ENCODE measurements around the gene ELMOD3. TPM values are rescaled to one million over a fixed set of nuclear protein-coding genes. Genes with fewer than 3 reads are reported as not detected.
"Not testable (repeated sequence)": the region's sequence is repeated elsewhere in the genome, so short reads cannot be mapped to it uniquely, and the experiment has no call there.

The ELMOD3 gene
- total and polyA plus RNA-seq, 12 donors, result 7.3 to 23.8 (median 9.3) TPM

DNA sequence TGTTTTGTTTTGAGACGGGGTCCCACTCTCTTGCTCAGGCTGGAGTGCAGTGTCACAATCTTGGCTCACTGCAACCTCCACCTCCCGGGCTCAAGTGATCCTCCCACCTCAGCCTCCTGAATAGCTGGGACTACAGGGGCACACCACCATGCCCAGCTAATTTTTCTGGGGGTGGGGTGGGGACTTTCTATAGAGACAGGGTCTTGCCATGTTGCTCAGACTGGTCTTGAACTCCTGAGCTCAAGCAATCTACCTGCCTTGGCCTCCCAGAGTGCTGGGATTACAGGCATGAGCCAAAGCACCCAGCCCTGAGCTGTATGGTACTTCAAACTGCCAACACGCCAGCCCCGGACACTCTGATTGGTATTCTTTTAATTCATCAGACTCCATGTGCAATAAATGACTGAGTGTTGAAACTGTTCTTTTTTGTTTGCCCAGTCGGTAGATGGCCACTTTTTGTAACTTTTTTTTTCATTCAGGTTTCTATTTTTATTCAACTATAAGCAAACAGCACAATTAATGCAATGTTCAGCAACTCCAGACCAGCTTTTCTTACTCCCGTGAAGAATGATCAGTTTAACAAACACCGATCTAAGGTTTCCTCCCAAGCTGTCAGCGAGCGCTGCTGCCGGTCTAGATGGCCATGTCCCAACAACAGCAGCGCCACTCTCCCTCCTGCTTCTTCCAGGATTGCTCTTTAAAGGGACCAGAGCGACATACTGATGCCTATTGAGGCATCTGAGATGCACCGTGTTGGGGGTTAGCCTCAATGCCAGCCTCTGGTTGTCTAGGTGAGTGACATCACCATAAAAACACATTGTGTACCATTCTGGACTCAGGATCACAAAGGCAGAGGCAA is 14.3 kb upstream of the ELMOD3 start:
- H3K4me3 ChIP-seq, result no peak overlapping the region
- peaks cover 0 to 38% (median 0%) of the 10 kb centered on the region in 9 donors for H3K36me3 ChIP-seq
- DNase-seq (no peak), ATAC-seq (peak in 1 of 8 donors; percentile 17)
- no peaks in the 10 kb centered on the region for H3K9me3 ChIP-seq
- TF ChIP-seq, protein P1, sequence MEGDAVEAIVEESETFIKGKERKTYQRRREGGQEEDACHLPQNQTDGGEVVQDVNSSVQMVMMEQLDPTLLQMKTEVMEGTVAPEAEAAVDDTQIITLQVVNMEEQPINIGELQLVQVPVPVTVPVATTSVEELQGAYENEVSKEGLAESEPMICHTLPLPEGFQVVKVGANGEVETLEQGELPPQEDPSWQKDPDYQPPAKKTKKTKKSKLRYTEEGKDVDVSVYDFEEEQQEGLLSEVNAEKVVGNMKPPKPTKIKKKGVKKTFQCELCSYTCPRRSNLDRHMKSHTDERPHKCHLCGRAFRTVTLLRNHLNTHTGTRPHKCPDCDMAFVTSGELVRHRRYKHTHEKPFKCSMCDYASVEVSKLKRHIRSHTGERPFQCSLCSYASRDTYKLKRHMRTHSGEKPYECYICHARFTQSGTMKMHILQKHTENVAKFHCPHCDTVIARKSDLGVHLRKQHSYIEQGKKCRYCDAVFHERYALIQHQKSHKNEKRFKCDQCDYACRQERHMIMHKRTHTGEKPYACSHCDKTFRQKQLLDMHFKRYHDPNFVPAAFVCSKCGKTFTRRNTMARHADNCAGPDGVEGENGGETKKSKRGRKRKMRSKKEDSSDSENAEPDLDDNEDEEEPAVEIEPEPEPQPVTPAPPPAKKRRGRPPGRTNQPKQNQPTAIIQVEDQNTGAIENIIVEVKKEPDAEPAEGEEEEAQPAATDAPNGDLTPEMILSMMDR (IDR thresholded peaks at IDR 0.05), result no peak
- peaks cover 0 to 3% (median 0%) of the 10 kb centered on the region in 7 donors for H3K27me3 ChIP-seq
- H3K4me1 ChIP-seq, result no peaks in the 10 kb centered on the region
- 32 to 48% methylated on average over 13 of the region's 13 CpGs for WGBS, 2 donors
- intact Hi-C loops (cut with DNase I), result no loop called here
- no peak overlapping the region for H3K27ac ChIP-seq

DNA sequence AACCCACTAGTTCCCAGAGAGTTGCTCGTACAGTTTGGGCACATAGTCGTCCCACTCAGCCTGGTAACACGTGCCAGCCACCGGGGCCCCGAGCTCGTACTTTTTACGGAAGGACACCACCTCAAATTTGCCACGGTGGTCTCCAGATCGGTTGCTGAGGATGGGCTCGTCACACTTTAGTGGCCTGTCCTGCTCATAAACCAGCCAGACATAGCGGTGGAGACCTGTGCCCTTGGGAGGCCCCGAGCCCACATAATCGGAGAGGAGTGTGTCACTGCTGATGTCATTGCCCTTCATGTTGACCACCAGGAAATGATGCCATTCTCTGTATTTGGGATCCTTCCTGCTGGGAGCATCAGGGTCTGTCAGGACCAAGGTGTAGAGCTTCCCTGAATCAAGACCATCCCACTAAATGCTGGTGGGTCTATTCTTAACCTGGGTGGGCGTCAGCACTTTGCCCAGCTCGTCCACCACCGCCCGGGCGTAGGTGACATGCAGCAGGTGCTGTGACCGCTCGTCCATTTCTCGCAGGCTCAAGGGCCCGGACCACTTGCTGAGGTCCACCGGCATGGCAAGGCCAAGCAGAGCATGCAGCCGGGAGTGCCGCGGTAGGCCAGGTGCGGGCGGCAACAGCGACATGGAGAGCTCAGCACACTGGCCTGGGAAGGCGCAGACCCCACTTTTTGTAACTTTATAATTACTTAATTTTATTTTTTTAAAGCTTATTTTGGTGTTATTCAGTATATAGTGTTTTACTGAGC is 13.1 kb upstream of the ELMOD3 start:
- intact Hi-C loops (cut with DNase I), result loop anchor here in 3 of 10 donors (2.0 kb wide), 2 partner anchors 25 to 27 kb away; no protein-coding TSS in a partner anchor
- Histone ChIP-seq H3K4me3 (no peak overlapping the region), H3K9me3 (no peaks in the 10 kb centered on the region), H3K27me3 (peaks cover 0 to 3% (median 0%) of the 10 kb centered on the region in 7 donors), H3K4me1 (no peaks in the 10 kb centered on the region), H3K27ac (no peak overlapping the region), H3K36me3 (peaks cover 0 to 50% (median 8%) of the 10 kb centered on the region in 9 donors)
- no peak for DNase-seq
- ATAC-seq, result peak in 2 of 8 donors; percentile 6 to 20
- TF ChIP-seq, protein P1 (IDR thresholded peaks at IDR 0.05), result no peak
- 93 to 95% methylated on average over 30 of the region's 30 CpGs for WGBS, 2 donors

DNA sequence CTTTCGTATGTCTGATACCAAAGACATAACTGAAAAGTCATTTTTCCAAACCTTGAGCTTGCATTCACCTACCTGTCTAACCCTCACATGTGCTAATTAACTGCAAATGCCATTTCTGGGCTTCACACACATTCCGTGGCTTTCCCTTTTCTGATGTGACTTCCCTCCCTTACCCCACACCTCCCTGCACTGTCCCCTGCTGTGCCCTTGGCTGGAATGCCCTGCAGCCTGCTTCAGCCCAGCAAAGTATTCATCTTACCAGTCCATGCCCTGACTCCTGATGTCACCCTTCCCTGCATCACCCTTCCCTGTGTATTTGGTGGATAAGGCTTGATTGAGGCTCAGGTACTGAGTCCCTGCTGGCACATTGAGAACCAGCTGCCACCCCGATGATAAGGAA is 12.4 kb upstream of the ELMOD3 start:
- Histone ChIP-seq H3K27me3 (peaks cover 0 to 3% (median 0%) of the 10 kb centered on the region in 7 donors), H3K27ac (no peak overlapping the region), H3K9me3 (no peaks in the 10 kb centered on the region), H3K4me3 (no peak overlapping the region), H3K36me3 (peaks cover 0 to 57% (median 10%) of the 10 kb centered on the region in 9 donors), H3K4me1 (no peaks in the 10 kb centered on the region)
- ATAC-seq (no peak), DNase-seq (no peak)
- TF ChIP-seq, protein P1 (IDR thresholded peaks at IDR 0.05), result no peak
- WGBS, 2 donors, result 86 to 87% methylated on average over 3 of the region's 3 CpGs
- intact Hi-C loops (cut with DNase I), result loop anchor here in 3 of 10 donors (2.0 kb wide), 2 partner anchors 25 to 27 kb away; no protein-coding TSS in a partner anchor

DNA sequence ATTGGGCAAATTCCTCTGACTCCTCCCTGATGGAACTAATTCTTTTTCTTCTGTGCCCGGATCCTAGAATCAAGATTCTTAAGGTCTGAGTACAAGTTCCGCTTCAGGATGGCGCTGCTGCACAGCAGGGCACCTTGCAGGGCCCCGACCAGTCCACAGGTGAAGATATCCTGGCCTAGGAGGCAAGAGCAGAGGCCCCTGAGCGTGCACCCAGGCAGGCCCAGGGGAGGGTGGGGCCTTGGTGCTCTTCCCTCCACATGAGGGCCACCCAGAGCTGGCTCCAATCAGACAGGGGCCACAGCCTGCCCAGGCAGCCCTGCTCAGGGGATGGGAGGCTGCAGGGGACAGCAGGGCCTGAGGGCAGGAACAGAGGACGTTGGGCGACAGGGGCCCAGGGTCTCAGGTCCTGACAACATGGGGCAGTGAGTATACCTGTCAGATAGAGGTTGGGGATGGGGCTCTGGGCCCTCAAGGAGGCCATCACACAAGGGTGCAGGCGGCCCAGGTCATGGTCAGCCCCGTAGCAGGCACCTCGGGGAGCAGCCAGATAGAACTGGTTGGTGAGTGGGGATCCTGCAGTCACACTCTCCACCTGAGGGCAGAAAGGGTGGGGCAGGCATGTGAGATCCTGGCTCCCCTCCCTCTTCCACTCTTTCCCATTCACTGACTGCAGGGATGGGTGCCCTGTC is 11.2 kb upstream of the ELMOD3 start:
- H3K9me3 ChIP-seq, H3K27me3 ChIP-seq, H3K4me3 ChIP-seq, DNase-seq, H3K4me1 ChIP-seq, H3K27ac ChIP-seq: not testable (repeated sequence)
- ATAC-seq, result peak in 4 of 8 donors; percentile 9 to 59 (median 34)
- WGBS, 2 donors, result 93 to 96% methylated on average over 10 of the region's 10 CpGs
- peaks cover 0 to 69% (median 19%) of the 10 kb centered on the region in 9 donors for H3K36me3 ChIP-seq
- intact Hi-C loops (cut with DNase I), result loop anchor here in 4 of 10 donors (1.0 to 2.0 kb wide), 3 partner anchors 26 to 29 kb away; no protein-coding TSS in a partner anchor
